ENCODE results near the gene RGS19.
"Not testable (repeated sequence)": the region's sequence is repeated elsewhere in the genome, so short reads cannot be mapped to it uniquely, and the experiment has no call there.

Gene RGS19

DNA sequence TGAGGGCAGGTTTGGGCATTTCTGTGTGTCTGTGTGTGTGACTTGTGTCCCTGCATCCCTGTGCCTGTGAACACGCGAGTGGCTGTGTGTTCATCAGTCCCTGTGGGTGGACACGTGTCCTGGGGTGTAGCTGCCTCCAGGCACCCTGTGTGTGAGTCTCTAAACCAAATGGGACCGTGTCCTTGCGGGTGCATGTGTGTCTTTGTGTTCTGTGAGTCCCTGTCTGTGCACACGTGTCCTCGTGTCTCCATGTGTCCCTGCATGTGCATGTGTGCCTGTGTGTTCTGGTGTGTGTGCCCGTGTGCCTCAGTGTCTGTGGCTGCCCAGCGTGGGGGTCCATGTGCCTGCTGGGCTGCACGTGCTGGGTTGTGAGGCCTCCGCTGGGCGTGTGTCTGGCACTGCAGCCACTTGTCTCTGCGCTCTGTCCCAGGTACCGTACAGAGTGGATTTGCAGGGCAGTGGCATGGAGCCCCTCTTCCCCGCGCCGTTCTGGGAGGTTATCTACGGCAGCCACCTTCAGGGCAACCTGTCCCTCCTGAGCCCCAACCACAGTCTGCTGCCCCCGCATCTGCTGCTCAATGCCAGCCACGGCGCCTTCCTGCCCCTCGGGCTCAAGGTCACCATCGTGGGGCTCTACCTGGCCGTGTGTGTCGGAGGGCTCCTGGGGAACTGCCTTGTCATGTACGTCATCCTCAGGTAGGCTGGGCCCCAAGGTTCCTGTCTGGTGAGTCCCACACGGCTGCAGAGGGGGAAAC is 13.1 kb upstream of the RGS19 start:
- DNase-seq: no peak

DNA sequence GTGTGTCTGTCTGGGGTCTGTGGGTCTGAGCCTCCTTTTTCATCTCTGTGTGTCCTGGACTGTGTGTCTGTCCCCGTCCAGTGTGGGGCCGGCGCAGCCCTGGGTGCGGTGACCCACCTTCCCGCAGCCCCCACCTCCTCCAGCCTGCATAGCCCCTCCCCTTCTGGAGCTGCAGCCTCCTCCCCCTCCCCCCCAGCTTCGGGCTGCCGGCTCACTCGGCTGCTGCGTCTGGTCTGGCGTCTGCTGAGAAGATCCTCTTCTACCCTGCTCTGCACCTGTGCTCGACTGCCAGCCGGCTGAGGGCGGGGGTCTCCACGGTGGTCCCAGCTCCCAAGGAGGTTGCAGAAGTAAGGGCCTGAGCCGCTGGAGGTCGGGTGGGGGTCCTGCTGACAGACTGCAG is 12.5 kb upstream of the RGS19 start:
- no peak for DNase-seq

DNA sequence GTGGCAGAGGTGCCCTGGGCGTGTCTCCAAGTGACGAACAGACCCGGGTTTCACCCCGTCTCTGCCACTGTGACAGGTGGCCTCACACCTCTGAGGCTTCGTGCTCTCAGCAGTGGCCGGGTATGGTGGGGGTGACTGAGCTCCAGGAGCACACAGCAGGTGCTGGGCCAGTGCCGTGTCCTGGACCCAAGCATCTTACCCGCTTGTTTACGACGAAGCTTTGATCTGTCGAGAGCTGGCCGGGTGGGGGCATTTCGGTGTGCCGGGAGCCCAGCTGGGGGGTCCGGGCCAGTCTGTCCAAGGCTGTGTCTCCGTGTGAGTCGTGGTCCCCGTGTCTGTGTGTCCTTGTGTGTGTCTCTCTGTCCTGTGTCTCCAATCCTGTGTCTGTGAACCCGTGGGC is 12.0 kb upstream of the RGS19 start:
- no peak for DNase-seq

DNA sequence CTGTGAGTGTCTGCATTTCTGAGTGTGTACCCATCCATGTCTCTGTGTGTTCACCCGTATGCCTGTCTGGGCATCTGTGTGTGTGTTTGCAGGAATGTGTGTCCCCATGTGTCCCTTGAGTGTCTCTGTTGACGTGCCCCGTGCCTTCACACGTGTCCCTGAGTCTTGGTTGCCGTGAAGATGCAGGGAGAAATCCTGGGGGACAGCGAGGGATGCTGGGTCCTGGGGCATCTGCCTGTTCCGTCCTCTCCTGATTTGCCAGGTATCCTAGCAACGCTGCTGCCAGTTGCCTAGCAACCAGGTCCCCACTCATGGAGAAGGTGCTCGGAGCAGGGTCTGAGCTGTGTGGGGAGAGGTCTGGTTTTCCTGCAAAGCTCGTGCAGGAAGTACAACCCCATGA is 10.8 kb upstream of the RGS19 start:
- DNase-seq: no peak

DNA sequence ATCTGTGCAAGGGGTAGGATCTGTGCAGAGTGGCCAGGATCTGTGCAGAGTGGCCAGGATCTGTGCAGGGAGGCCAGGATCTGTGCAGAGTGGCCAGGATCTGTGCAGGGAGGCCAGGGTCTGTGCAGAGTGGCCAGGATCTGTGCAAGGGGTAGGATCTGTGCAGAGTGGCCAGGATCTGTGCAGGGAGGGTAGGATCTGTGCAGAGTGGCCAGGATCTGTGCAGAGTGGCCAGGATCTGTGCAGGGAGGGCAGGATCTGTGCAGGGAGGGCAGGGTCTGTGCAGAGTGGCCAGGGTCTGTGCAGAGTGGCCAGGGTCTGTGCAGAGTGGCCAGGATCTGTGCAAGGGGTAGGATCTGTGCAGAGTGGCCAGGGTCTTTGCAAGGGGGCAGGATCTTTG is 9.3 kb upstream of the RGS19 start:
- DNase-seq: not testable (repeated sequence)

DNA sequence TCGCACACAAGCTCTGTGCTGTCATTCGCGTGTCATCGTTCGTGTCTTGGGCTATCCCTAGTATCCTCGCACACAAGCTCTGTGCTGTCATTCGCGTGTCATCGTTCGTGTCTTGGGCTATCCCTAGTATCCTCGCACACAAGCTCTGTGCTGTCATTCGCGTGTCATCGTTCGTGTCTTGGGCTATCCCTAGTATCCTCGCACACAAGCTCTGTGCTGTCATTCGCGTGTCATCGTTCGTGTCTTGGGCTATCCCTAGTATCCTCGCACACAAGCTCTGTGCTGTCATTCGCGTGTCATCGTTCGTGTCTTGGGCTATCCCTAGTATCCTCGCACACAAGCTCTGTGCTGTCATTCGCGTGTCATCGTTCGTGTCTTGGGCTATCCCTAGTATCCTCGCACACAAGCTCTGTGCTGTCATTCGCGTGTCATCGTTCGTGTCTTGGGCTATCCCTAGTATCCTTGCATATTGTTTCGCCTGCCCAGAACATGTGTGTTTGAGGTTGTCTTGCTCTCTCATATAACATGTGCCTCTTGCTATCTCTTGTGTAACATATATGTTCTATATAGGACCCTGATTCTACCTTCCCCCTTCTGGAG is 8.0 kb upstream of the RGS19 start:
- DNase-seq: not testable (repeated sequence)

DNA sequence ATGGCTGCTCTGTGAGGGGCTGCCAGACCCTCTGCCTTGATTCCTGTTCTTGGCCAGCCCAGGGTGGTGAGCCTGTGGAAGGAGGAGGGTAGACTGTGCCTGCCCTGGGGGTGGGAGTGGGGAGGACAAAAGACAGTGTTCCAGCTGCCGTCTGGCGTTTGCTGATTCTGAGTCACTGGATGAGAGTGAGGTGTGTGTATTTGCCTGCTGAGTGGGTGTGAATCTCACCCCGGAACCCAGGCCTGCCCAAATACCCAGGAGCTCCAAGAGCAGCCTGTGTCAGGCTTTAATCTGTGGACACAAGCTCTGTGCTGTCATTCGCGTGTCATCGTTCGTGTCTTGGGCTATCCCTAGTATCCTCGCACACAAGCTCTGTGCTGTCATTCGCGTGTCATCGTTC is 7.5 kb upstream of the RGS19 start:
- no peak for DNase-seq

DNA sequence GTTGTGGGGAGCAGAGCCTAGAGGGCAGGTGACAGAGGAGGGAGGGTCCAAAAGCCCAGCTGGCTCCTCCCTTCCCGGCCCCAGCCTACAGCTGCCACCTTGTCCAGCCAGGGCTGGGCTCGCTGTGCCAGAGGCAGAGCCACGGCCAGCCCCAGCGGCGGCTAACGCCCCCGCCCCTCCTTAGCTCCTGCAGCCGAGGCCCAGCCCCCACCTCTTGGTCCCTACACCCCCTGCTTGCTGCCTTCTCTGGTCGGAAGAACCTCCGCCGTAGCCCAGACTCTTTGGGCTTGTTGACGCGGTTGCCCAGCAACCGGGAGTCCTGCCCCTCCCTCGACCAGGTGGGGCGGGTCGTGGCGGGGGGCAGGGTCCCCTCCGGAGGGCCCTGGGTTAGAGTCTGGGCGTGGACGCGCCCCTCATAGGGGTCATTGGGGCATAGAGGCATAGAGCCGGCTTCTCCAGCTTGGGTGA is 5.4 kb upstream of the RGS19 start:
- DNase-seq: no peak

DNA sequence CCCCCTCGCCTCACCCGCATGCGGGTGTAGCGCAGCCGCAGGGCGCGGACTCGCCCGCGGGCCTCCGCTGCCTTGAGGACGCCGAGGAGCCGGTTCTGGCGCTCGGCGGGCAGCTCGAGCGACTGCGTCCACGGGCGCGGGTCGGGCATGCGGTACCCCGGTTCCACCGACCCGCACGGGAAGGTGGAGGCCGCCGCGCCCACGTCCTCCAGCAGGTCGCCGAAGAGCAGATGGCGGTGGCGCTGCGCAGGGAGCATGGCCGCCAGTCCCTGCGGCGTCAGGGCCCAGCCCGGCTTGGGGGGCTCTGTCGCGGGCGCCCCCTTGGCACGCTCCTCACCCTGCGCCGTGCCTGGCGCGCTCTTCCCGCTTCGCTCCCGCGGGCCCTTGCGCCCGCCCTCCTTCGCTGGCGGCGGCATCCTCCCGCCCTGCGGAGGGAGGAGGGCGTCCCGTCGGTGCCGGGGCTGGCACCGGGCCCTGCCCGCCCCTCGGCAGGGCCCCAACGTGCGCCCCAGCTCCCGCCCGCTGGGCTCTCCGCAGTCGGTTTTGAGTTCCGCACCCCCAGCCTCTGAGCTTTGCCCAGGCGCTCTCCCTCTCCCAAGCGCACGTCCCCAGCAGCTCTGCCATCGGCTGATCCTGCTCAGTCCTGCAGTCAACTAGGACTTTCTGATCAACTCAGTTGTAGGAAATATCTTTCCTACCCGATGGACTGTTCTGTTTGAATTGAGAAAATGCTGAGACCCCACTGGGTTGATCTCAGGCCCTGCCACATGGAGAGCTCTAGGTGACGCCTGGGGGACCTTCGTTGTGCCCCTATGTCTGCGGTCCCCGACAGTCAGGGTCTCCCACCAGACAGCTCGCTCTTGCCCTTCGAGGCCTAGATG is 4.7 kb upstream of the RGS19 start, which contains the start of gene LKAAEAR1:
TSS of gene LKAAEAR1 (minus strand) at position 595 of the 881 bp plus-strand sequence. CDS start at position 416, 179 bp downstream.
- no peak for DNase-seq

DNA sequence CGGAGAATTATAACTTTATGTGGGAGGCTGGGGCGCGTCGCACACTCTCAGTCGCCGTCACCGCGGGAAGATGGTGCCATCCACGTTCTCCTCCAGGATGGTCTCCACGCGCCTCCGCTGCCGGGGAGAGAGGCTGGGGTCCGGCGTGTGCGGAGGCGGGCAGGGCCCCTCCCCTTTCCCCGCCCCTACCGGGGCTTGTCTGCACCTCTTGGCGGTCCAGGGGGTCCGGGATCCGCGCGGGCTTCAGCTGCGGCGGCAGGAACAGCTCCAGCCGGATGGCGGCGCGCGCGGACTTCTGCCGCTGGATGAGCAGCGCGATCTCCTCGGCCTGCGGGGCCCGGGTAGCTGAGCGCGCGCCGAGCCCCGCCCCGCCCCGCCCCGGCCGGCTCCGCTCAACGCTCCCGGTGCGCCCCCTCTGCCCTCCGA is 4.1 kb upstream of the RGS19 start:
- peak; percentile 40 to 75 (median 58) for DNase-seq

DNA sequence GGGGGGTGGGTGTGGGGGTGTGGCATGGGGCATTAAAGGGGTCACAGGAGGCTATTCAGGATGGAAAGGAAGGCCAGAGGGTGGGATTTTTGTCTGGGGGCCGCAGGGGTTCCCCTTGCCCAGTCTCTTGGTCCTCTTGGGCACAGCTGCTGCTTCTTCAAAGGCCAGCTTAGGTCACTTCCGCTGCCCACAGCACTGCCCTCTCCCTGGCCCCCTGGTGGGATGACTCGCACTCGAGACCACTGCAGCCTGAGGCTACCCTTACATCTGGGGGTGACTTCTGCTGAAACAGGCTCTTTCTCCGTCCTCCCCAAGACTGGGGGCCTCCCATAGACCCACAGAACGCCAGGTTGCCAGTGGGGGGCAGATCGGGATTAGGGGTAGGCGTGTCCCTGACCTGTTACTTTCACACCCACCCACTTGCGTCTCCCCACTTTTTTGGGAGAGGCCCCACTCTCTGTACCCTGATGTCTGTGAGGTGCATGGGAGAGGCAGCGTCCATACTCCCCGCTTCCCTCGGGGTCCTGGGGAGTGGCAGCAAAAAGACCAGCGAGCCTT is 3.6 kb upstream of the RGS19 start:
- no peak for DNase-seq

DNA sequence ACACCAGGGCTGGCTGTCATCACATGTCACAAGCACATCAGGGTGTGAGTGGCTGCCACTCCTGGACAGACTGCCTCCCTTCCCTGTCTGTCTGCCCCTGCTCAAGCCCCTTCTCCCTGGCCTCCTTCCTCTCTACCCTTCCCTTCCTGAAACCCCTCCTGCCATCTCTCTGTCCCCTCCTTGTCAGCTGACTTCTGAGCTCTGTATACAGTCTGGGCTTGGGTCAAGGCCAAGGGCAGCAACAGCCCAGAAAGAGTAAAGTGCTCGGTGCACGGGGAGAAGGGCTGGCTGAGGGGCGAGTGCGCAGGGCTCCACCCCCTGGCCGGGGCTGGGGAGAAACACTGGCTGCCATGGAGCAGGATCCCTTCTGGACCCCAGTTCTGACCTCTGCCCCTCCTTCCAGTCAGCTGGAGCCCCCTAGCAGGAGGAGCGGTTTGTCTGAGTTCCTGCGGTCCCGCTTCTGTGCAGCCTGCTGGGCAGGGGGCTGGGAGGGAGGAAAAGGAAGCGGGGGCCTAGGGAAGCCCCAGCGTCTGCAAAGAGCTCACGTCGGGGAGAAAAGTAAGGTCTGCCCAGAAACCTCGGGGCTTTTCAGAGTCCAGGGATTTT is 2.9 kb upstream of the RGS19 start:
- no peak for DNase-seq

DNA sequence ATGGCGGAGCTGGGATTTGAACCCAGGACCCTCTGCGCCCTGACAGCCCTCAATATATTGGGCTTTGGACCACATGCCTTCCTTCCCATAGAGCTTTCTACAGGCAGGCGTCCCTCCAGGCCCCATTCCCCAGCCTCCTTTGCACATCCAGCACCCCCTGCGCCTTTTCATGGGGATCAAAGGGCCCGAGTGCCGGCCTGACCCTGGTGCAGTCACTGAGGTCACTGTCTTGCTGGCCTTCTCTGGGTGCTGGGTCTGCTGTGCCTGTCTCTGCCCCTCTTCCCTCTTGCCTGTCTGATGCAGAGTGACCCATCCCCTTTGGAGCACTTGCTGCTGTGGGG is 2.3 kb upstream of the RGS19 start:
- DNase-seq: no peak

DNA sequence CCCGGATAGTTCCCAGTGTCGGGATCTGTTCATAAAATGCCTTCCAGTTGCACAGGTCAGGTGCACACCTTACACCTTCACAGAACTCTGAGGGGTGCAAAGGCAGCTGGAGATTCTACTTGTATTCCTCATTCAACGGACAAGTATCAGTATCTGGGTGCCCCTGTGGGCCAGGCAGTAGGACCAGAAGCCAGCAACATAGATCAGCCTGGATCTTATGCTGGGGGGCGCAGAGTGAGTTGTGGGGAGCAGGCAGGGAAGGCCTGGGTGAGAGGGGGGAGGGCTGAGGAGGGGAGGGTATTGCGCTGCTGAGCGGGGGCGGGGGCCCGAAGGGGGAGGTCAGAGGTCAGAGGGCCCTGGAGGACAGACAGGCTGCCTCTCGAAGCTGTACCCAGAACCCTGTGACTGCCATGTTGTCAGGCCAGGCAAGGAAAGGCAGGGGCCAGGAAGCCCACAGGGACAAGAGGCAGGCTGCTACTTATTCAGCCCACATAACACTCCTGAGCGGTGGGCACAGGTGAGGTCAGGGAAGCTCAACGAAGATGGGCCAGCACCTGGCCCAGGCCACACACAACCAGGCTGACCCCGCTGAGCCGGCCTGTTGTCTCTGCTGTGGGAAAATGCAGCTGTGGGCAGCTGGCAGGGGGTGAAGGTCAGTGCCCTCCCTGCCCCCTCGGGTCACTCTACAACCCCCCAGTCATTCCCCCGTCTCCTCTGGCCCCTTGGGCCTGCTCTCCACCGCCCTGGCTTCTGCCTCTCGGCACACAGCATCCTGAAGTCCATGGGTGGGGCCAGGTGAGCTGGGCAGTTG is 1.7 kb upstream of the RGS19 start:
- DNase-seq: no peak

DNA sequence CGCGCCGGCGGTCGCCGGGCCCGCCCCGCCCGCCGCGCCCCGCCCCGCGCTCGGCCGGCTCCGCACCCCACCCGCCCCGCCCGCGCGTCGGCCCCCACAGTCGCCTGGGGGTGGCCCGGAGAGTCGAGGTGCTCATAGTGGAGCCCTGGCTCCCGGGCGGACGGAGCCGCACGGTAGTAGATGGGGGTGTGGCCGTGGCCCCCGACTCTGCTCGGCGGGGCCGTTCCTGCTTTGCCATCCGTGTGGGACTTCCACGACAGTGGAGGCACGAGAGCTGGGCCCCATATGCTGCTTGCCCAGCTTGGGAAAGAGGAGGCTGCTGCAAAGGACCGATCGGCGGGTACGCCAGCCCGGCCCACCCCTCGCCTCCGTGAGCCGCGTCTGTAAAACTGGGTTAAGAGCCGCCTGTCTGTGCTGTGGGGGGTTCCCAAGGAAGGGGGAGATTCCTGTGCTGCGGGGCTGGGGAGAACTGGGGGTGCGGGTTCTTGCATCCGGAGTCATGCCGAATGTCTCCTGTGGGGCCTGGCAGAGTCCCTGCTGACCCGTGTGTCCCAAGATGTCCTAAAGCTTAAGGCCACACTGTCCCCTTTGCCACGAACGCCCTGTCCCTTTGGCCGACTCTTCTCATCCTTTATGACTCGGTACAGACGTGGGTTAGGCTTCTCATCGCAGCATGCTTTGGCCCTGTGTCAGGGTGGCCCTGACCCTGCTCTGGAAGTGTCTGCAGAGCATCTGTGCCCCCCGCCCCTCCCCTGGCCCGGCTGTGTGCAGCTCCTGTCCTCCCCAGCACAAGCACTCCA is 895 bp upstream of the RGS19 start, which contains the start of gene OPRL1:
TSS of gene OPRL1 (plus strand) at position 70 of the 800 bp plus-strand sequence. CDS start 12,639 bp downstream, outside the sequence.
- peak in 4 of 5 donors; percentile 39 to 56 (median 50) for DNase-seq

DNA sequence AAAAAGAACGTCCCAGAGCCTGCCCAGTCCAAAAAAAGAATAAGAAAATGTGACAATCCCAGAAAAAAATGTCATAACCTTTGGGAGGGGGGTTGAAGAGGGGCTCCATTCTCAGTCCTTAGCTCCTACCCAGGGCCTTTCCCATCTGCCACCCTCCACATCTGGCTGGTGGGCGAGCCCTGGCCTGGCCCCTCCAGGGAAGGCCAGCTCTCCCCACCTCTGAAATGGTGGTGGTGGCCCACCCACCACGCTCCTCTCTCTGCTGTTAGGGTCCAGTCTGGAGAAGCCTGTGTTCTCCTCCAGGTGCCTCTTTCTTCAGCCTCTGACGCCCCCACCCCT is 415 bp downstream of the RGS19 start:
- DNase-seq: no peak

DNA sequence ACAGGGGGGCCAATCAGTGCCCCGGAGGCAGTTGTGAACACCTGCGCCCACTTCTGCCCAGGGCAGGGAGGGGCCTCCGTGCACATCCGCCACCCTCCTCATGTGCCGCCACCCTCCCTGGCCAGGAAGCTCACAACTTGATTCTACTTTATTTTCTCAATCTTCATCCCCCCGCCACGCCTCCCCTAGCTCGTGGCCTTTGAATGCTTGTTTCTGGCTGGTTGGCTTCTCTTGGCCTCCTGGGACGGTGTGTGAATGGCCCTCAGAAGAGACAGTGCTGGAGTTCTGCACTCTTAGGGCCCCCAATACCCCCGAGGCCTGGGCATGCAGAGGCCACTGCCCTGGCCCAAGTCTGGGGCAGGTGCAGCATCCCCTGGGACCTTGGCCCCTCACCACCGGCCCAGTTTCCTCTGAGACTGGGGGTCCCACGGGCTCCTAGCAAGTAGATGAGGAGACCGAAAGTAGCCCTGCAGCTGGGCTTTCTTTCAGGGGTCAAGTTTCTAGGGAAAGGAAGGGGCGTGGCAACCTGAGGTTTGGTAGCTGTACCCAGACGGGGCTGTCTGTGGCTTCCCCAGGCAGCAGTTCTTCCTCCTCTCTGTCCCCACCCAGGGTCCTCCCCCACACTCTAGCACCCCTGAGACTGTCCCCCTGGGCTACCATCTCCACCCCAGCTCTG is 1.3 kb downstream of the RGS19 start:
- DNase-seq: peak; percentile 39 to 84 (median 55)

DNA sequence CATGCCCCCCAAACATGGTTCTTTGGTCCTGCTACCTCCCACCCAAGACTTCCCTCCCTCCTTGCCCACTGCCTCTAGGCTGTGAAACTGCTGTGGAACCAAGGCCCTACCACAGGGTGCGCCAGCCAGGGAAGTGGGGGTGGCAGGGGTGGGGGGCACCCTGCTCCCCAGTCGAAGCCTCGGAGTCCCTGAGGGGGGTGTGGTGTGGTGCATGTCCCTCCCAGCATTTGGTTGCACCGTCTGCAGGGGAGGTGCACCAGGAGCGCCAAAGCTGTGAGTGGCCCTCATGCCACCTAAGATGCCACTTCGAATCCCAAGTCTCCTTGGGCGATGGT is 1.8 kb downstream of the RGS19 start:
- no peak for DNase-seq

DNA sequence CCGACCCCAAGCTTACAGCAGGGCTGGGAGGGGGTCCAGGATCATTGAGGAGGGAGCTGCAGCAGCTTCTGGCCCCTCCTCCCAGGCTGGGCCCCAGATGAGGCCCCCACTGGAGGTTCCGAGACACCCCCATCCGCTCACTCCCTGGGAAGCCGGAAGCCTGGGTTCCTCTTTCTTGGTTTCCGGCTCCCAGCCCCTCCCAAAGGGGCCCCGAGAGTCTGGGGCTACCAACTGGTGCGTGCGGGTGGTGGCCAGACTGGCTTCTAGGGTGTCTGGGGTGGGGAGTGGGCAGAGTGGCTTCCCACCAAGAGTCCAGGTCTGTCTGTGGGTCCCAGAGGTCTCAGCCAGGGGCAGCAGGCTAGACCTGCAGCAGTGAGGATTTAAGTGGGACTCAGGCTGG is 2.2 kb downstream of the RGS19 start:
- DNase-seq: peak in 2 of 5 donors; percentile 25 to 51

Data from T-helper 1 cell (primary cell).